Measurements from ENCODE around the gene HIKESHI.

DNA sequence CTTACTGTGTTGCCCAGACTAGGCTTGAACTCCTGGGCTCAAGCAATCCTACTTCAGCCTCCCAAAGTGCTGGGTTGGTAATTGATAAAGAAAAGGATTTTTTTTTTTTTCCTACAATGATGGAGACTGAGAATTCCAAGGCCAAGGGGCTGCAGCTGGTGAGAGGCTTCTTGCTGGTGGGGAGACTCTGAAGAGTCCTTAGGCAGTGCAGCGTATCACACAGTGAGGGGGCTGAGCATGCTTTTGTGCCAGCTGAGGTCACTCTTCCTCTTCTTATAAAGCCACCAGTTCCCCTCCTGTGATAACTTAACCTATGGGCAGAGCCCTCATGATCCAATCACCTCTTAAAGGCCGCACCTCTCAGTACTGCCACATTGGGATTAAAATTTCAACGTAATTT lies 44.5 kb downstream of the HIKESHI start:
- TF ChIP-seq, protein P1, sequence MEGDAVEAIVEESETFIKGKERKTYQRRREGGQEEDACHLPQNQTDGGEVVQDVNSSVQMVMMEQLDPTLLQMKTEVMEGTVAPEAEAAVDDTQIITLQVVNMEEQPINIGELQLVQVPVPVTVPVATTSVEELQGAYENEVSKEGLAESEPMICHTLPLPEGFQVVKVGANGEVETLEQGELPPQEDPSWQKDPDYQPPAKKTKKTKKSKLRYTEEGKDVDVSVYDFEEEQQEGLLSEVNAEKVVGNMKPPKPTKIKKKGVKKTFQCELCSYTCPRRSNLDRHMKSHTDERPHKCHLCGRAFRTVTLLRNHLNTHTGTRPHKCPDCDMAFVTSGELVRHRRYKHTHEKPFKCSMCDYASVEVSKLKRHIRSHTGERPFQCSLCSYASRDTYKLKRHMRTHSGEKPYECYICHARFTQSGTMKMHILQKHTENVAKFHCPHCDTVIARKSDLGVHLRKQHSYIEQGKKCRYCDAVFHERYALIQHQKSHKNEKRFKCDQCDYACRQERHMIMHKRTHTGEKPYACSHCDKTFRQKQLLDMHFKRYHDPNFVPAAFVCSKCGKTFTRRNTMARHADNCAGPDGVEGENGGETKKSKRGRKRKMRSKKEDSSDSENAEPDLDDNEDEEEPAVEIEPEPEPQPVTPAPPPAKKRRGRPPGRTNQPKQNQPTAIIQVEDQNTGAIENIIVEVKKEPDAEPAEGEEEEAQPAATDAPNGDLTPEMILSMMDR (IDR thresholded peaks at IDR 0.05; ENCODE audit: borderline replicate concordance, extremely low read depth, low read length, poor library complexity, severe bottlenecking), result no peak
- no peak for TF ChIP-seq EZH2 (IDR thresholded peaks at IDR 0.05; ENCODE audit: borderline replicate concordance, low read depth, low read length, severe bottlenecking)

Data from DND-41 (cell line).